ENCODE data around the gene PRRC2C. TPM values are rescaled to one million over a fixed set of nuclear protein-coding genes. Genes with fewer than 3 reads are reported as not detected.

Gene PRRC2C
- total RNA-seq, 2 donors from 2014 or later: 136 to 142 TPM

DNA sequence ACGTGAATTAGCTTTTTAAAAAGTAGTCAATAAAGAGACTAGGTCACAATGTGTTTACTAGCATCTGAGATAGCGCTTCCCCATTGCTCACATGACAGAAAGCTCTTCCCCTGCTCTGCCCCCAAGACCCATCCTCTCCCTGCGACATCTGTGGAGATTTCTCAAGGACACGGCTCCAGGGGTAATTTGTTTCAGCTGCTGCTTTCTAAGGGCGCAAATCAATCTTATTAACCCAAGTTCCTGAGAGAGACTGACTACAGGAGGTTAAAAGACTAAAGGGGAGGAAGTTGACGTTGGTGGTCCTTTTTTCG, 136.8 kb downstream of the PRRC2C start, which contains the start of gene MYOCOS:
Gene MYOCOS, plus strand, starts transcription at position 92 of the 311 bp plus-strand sequence. CDS start 1,641 bp downstream, outside the sequence.
- Histone ChIP-seq H3K36me3 (no peaks in the 10 kb centered on the region), H3K4me3 (no peak within 1 kb of the TSS), H3K4me1 (no peaks in the 10 kb centered on the region), H3K9ac (ENCODE audit: low read depth in 2 of 2, low read length in 2 of 2) (no peak within 1 kb of the TSS), H3K9me3 (no peaks in the 10 kb centered on the region), H3K27me3 (no peaks in the 10 kb centered on the region), H3K27ac (no peak within 1 kb of the TSS)
- TF ChIP-seq, protein P1, sequence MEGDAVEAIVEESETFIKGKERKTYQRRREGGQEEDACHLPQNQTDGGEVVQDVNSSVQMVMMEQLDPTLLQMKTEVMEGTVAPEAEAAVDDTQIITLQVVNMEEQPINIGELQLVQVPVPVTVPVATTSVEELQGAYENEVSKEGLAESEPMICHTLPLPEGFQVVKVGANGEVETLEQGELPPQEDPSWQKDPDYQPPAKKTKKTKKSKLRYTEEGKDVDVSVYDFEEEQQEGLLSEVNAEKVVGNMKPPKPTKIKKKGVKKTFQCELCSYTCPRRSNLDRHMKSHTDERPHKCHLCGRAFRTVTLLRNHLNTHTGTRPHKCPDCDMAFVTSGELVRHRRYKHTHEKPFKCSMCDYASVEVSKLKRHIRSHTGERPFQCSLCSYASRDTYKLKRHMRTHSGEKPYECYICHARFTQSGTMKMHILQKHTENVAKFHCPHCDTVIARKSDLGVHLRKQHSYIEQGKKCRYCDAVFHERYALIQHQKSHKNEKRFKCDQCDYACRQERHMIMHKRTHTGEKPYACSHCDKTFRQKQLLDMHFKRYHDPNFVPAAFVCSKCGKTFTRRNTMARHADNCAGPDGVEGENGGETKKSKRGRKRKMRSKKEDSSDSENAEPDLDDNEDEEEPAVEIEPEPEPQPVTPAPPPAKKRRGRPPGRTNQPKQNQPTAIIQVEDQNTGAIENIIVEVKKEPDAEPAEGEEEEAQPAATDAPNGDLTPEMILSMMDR (IDR thresholded peaks at IDR 0.05): no peak
- DNase-seq: no peak
- intact Hi-C loops (cut with DNase I): no loop called here

DNA sequence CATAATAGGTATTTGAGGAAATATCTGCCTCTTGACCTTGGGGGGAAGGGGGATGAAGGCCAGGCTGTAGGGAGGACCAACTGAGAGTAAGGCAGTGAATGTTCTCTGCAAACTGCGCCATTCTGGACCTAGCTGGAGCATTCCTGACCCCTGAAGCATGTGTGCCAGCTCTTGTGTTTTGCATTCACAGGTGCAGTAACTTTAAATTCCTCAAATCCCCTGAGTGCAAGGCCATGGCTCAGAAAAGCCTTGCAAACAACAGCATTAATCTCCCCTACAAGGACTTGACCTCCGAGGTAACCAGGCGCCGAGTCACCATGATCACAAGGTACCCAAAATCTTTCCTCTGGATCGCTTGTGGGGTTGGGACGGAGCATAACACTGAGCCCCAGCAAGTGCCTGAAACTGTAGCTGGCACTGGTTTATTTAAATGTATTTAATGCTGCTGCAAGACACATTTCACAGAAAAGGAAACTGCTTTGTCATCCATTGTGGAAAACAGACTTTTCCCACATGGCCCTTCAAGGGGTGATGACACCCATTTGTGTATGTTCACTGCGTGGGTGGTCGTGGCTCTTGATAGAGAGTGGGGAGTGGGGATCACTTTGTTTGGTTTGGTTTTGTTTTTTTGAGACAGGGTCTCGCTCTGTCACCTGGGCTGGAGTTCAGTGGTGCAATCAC, 138.5 kb downstream of the PRRC2C start:
- Histone ChIP-seq H3K9me3 (no peaks in the 10 kb centered on the region), H3K27me3 (no peaks in the 10 kb centered on the region), H3K36me3 (no peaks in the 10 kb centered on the region), H3K27ac (no peak overlapping the region), H3K9ac (ENCODE audit: low read depth in 2 of 2, low read length in 2 of 2) (no peak overlapping the region), H3K4me3 (no peak overlapping the region), H3K4me1 (no peaks in the 10 kb centered on the region)
- intact Hi-C loops (cut with DNase I): no loop called here
- TF ChIP-seq, protein P1 (IDR thresholded peaks at IDR 0.05): no peak
- no peak for DNase-seq

DNA sequence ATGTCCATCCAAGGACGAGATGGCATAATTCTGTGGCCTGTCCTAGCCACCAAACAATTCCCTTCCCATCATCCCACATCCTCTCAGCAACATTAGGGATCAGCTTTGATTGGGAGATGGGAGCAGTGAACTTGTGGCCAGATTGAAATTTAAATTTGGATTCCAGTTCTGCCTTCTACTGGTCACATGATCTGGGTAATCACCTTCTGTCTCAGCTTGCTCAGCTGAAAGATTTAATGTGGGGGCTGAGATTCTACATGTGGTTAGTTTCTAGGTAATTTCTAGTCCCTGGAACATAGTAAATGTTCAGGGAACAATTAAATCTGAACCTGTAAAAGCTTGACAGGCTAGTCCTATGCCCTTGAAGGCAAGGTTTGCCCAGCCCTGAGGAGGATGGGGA, 139.9 kb downstream of the PRRC2C start:
- no peaks in the 10 kb centered on the region for H3K9me3 ChIP-seq
- no peak for DNase-seq
- H3K4me1 ChIP-seq: no peaks in the 10 kb centered on the region
- no peaks in the 10 kb centered on the region for H3K36me3 ChIP-seq
- TF ChIP-seq, protein P1 (IDR thresholded peaks at IDR 0.05): no peak
- no peak overlapping the region for H3K4me3 ChIP-seq
- H3K27ac ChIP-seq: no peak overlapping the region
- H3K27me3 ChIP-seq: no peaks in the 10 kb centered on the region
- no peak overlapping the region for H3K9ac ChIP-seq (ENCODE audit: low read depth in 2 of 2, low read length in 2 of 2)
- intact Hi-C loops (cut with DNase I): no loop called here

DNA sequence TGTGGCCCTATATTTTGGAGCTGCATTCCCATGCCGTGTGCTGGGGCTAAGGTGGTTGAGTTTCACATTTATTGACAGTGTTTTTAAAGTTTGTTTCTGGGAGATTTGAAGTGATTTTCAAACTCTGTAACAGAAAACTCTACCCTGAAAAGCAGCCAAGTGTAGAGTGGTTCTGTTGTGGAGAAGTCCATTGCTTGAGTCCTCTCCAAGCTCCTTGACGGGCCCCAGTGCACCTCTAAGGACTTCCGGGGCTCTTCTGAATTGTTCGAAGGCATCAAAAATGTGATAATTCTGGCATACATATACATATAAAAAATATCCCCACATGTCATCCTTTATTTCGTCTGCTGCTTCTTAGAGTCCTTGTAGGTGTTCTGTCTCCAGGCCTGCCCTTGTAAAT, 141.7 kb downstream of the PRRC2C start:
- H3K9ac ChIP-seq (ENCODE audit: low read depth in 2 of 2, low read length in 2 of 2): no peak overlapping the region
- intact Hi-C loops (cut with DNase I): no loop called here
- H3K27ac ChIP-seq: no peak overlapping the region
- DNase-seq: no peak
- no peaks in the 10 kb centered on the region for H3K4me1 ChIP-seq
- H3K9me3 ChIP-seq: no peaks in the 10 kb centered on the region
- no peaks in the 10 kb centered on the region for H3K27me3 ChIP-seq
- H3K4me3 ChIP-seq: no peak overlapping the region
- no peaks in the 10 kb centered on the region for H3K36me3 ChIP-seq
- TF ChIP-seq, protein P1 (IDR thresholded peaks at IDR 0.05): no peak

DNA sequence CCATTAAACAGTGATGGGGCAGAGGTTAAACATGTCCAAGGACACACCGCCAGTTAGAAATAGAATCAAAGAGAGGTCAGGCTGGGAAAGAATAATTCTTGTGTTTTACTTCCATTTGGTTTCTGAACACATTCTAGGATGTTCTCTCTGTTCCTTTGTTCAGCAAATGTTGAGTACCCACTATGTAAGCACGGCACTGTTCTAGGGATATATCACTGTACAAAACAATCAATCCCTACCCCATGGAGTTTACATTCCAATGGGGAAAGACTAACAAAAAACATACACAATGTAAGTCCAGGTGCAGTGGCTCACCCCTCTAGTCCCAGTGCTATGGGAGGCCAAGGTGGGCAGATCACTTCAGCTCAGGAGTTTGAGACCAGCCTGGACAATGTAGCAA, 142.9 kb downstream of the PRRC2C start:
- Histone ChIP-seq H3K4me3 (no peak overlapping the region), H3K36me3 (no peaks in the 10 kb centered on the region), H3K9me3 (no peaks in the 10 kb centered on the region), H3K4me1 (no peaks in the 10 kb centered on the region), H3K9ac (ENCODE audit: low read depth in 2 of 2, low read length in 2 of 2) (no peak overlapping the region), H3K27ac (no peak overlapping the region), H3K27me3 (no peaks in the 10 kb centered on the region)
- intact Hi-C loops (cut with DNase I): no loop called here
- TF ChIP-seq, protein P1 (IDR thresholded peaks at IDR 0.05): no peak
- DNase-seq: no peak

All from colonic mucosa (tissue), 4 donors.